OCI-LY1 (cell line): ENCODE measurements around the gene STX17.

ENCODE experiments used
- H2AFZ ChIP-seq: fragments of 200-600 bp; sonication (generic), shearing (Covaris generic); 2 replicates; pipeline ENCODE4 v1.6.0; 2014; ENCODE audit warnings: antibody characterized with exemption, mild to moderate bottlenecking, low read length
- H3F3A ChIP-seq: fragments of 200-600 bp; sonication (generic), shearing (Covaris generic); 2 replicates; pipeline ENCODE4 v1.6.0; 2014; ENCODE audit warnings: mild to moderate bottlenecking, antibody characterized with exemption, low read length, moderate library complexity; ENCODE audit not compliant: insufficient read depth
- H3K27ac ChIP-seq: fragments of 200-600 bp; sonication (generic); 2 replicates; pipeline ENCODE4 v1.5.1; 2014; ENCODE audit warnings: low read length, mixed run types, mild to moderate bottlenecking, low read depth; ENCODE audit not compliant: poor library complexity, severe bottlenecking
- H3K27me3 ChIP-seq: fragments of 200-600 bp; sonication (generic); 2 replicates; pipeline ENCODE4 v1.6.0; 2014; ENCODE audit warnings: antibody characterized with exemption, mild to moderate bottlenecking, low read length, moderate library complexity; ENCODE audit not compliant: insufficient read depth
- H3K36me3 ChIP-seq: fragments of 200-600 bp; sonication (generic); 2 replicates; pipeline ENCODE4 v1.6.1; 2014; ENCODE audit warnings: mild to moderate bottlenecking, antibody characterized with exemption, low read length, moderate library complexity, mixed read lengths; ENCODE audit not compliant: insufficient read depth
- H3K4me1 ChIP-seq: fragments of 200-600 bp; sonication (generic); 2 replicates; pipeline ENCODE4 v1.5.1; 2014; ENCODE audit warnings: mild to moderate bottlenecking, low read length, moderate library complexity; ENCODE audit not compliant: insufficient read depth, severe bottlenecking
- H3K4me2 ChIP-seq: fragments of 200-600 bp; sonication (generic), shearing (Covaris generic); 2 replicates; pipeline ENCODE4 v1.6.1; 2014; ENCODE audit warnings: low read length
- H3K4me3 ChIP-seq: fragments of 200-600 bp; sonication (generic); 2 replicates; pipeline ENCODE4 v1.5.1; 2014; ENCODE audit warnings: low read length, low read depth, mild to moderate bottlenecking, mixed read lengths; ENCODE audit not compliant: poor library complexity, severe bottlenecking
- H3K79me2 ChIP-seq: fragments of 200-600 bp; shearing (Covaris generic); 2 replicates; pipeline ENCODE4 v1.6.1; 2016; ENCODE audit warnings: mixed run types, low read length, mixed read lengths; ENCODE audit not compliant: insufficient read depth
- H3K9ac ChIP-seq: fragments of 200-600 bp; sonication (generic), shearing (Covaris generic); 2 replicates; pipeline ENCODE4 v1.6.1; 2014; ENCODE audit warnings: mild to moderate bottlenecking, low read length, mixed read lengths
- H3K9me2 ChIP-seq: fragments of 200-600 bp; sonication (generic), shearing (Covaris generic); 2 replicates; pipeline ENCODE4 v1.6.1; 2014; ENCODE audit warnings: low read depth, mild to moderate bottlenecking, low read length, mixed read lengths
- H3K9me3 ChIP-seq: fragments of 200-600 bp; shearing (Covaris generic); 2 replicates; pipeline ENCODE4 v1.6.1; 2014; ENCODE audit warnings: low read length, mixed read lengths
- H4K20me1 ChIP-seq: fragments of 200-600 bp; sonication (generic), shearing (Covaris generic); 2 replicates; pipeline ENCODE4 v1.6.0; 2016; ENCODE audit warnings: mild to moderate bottlenecking, low read length; ENCODE audit not compliant: insufficient read depth
- EZH2 ChIP-seq: fragments of 200-600 bp; sonication (generic), shearing (Covaris generic); IDR thresholded peaks from 2 replicates; pipeline ENCODE4 v1.8.0; 2017; ENCODE audit warnings: borderline replicate concordance, mixed run types, mild to moderate bottlenecking, antibody characterized with exemption, low read length, moderate library complexity, mixed read lengths
- TF ChIP-seq, protein P1 (sequence below): fragments of 200-600 bp; sonication (generic), shearing (Covaris generic); IDR thresholded peaks from 2 replicates; pipeline ENCODE4 v1.5.1; 2017; ENCODE audit warnings: mild to moderate bottlenecking, antibody characterized with exemption, low read length, moderate library complexity, mixed read lengths

Gene STX17

DNA sequence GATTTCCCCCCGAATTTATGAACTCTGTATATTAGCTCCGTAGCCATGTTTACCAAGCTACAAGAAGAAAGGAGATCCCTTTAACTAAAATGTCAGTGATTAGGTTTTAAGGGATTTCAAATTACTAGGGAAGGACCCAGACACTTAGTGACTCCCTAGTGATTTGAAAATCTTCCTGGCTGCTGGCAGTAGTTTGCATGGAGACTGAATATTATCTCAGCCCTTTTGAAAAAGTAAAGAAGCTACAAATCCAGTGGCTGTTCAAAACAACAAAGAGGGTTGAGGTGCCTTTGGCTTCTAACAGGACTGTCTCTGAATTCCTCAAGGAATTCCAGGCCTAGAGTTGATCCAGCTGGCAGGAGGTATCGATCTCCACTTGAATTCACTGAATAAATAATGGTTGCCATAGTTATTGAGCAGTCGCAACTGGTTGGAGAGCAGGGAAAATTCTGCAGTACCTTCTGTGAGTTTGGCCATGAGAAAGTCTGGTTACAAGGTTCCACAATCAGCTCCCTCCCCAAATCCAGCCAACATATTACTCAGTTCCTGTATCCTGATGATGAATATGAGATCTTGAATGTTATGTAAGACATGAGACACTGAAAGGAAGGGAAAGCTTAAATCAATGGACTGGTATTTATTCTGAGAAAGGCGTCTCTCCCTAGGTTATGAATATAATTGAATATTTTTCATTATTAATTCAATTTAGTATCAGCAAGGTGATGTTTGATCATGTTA, 47.0 kb upstream of the STX17 start:
- Histone ChIP-seq H2AFZ (no peak overlapping the region), H3K4me1 (no peaks in the 10 kb centered on the region), H4K20me1 (no peaks in the 10 kb centered on the region), H3F3A (no peaks in the 10 kb centered on the region), H3K27ac (no peak overlapping the region), H3K9me3 (no peaks in the 10 kb centered on the region), H3K4me3 (no peak overlapping the region), H3K36me3 (no peaks in the 10 kb centered on the region), H3K4me2 (no peak overlapping the region), H3K9ac (no peak overlapping the region), H3K79me2 (no peaks in the 10 kb centered on the region), H3K27me3 (no peaks in the 10 kb centered on the region), H3K9me2 (no peaks in the 10 kb centered on the region)
- TF ChIP-seq, protein P1, sequence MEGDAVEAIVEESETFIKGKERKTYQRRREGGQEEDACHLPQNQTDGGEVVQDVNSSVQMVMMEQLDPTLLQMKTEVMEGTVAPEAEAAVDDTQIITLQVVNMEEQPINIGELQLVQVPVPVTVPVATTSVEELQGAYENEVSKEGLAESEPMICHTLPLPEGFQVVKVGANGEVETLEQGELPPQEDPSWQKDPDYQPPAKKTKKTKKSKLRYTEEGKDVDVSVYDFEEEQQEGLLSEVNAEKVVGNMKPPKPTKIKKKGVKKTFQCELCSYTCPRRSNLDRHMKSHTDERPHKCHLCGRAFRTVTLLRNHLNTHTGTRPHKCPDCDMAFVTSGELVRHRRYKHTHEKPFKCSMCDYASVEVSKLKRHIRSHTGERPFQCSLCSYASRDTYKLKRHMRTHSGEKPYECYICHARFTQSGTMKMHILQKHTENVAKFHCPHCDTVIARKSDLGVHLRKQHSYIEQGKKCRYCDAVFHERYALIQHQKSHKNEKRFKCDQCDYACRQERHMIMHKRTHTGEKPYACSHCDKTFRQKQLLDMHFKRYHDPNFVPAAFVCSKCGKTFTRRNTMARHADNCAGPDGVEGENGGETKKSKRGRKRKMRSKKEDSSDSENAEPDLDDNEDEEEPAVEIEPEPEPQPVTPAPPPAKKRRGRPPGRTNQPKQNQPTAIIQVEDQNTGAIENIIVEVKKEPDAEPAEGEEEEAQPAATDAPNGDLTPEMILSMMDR: no peak
- TF ChIP-seq EZH2: no peak

DNA sequence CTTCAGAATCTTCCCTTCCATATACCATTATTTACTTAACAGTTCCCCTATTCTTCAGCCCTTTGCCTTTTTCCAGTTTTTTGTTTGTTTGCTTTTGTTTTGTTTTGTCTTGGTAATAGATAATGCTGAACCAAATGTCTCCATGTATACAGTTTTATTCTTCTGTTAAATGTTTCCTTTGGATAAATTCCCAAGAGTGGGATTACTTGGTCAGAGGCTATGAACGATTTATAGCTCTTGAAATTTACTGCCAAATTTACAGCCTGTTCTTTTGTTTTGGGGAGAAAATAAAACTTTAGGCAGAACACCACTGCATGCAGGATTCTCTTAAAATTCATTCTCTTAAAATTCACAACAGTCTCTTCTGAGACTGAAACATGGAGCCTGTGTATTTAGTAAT, 46.2 kb upstream of the STX17 start:
- no peak for TF ChIP-seq EZH2
- Histone ChIP-seq H3K4me3 (no peak overlapping the region), H2AFZ (no peak overlapping the region), H4K20me1 (no peaks in the 10 kb centered on the region), H3K27me3 (no peaks in the 10 kb centered on the region), H3K9ac (no peak overlapping the region), H3K4me1 (no peaks in the 10 kb centered on the region), H3K27ac (no peak overlapping the region), H3K9me3 (no peaks in the 10 kb centered on the region), H3K36me3 (no peaks in the 10 kb centered on the region), H3F3A (no peaks in the 10 kb centered on the region), H3K79me2 (no peaks in the 10 kb centered on the region), H3K4me2 (no peak overlapping the region), H3K9me2 (no peaks in the 10 kb centered on the region)

DNA sequence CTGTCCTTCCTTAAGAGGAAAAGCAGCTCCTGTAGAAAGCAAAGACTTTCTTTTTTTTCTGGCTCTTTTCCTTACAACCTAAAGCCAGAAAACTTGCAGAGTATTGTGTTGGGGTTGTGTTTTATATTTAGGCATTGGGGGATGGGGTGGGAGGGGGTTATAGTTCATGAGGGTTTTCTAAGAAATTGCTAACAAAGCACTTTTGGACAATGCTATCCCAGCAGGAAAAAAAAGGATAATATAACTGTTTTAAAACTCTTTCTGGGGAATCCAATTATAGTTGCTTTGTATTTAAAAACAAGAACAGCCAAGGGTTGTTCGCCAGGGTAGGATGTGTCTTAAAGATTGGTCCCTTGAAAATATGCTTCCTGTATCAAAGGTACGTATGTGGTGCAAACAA, 42.5 kb upstream of the STX17 start:
- Histone ChIP-seq H4K20me1 (no peaks in the 10 kb centered on the region), H3K36me3 (no peaks in the 10 kb centered on the region), H3K4me1 (no peaks in the 10 kb centered on the region), H3K4me2 (no peak overlapping the region), H3K9ac (no peak overlapping the region), H3K79me2 (no peaks in the 10 kb centered on the region), H3K9me2 (no peaks in the 10 kb centered on the region), H3K27ac (no peak overlapping the region), H3F3A (no peaks in the 10 kb centered on the region), H2AFZ (no peak overlapping the region), H3K4me3 (no peak overlapping the region), H3K27me3 (no peaks in the 10 kb centered on the region), H3K9me3 (no peaks in the 10 kb centered on the region)
- no peak for TF ChIP-seq EZH2
- TF ChIP-seq, protein P1: no peak

DNA sequence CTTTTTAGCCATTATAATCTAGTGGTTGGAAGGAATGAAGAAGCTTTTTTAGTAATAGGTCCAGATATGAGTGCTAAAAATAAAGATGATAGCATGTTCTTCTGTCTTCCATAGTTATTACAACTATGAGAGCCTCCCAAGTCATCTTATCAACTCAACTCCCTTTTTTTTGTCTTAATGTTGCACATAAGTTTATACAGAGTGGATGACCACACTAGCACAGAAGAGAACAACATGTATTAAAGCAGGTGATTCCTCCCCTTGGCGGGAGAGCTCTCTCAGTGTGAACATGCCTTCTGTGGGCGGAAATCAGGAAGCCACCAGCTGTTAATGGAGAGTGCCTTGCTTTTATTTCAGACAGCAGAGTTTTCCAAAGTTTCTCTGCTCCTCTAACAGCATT, 40.1 kb upstream of the STX17 start:
- Histone ChIP-seq H3K36me3 (no peaks in the 10 kb centered on the region), H3K79me2 (no peaks in the 10 kb centered on the region), H2AFZ (no peak overlapping the region), H3K27me3 (no peaks in the 10 kb centered on the region), H3K4me3 (no peak overlapping the region), H3K27ac (no peak overlapping the region), H3K9me2 (no peaks in the 10 kb centered on the region), H3K9me3 (no peaks in the 10 kb centered on the region), H3K4me2 (no peak overlapping the region), H4K20me1 (no peaks in the 10 kb centered on the region), H3F3A (no peaks in the 10 kb centered on the region), H3K4me1 (no peaks in the 10 kb centered on the region), H3K9ac (no peak overlapping the region)
- no peak for TF ChIP-seq EZH2
- TF ChIP-seq, protein P1: no peak
